Trophoblast cell (in vitro differentiated cells and primary cell): ENCODE results near the gene SOS2.
A peak's percentile ranks its signal among the peaks of the same experiment; 100 is the strongest.

Experiments used
- DNase-seq, 2 donors: peaks; one replicate each; pipeline ENCODE4 v3.0.0-alpha.2; 2016
- H2AFZ ChIP-seq: 2 replicates; pipeline ENCODE4 v1.6.1; 2013; ENCODE audit warnings: low read length, moderate library complexity, mild to moderate bottlenecking; ENCODE audit not compliant: insufficient read depth, poor library complexity
- H2AK5ac ChIP-seq: 2 replicates; pipeline ENCODE4 v1.6.1; 2013; ENCODE audit warnings: mild to moderate bottlenecking, low read length
- H2BK120ac ChIP-seq: 2 replicates; pipeline ENCODE4 v1.6.1; 2013; ENCODE audit warnings: low read length, mild to moderate bottlenecking, moderate library complexity; ENCODE audit not compliant: insufficient read depth, poor library complexity
- H2BK12ac ChIP-seq: 2 replicates; pipeline ENCODE4 v1.6.1; 2013; ENCODE audit warnings: mild to moderate bottlenecking, low read length, moderate library complexity
- H2BK5ac ChIP-seq: 2 replicates; pipeline ENCODE4 v1.6.1; 2013; ENCODE audit warnings: low read length, low read depth, moderate library complexity, mild to moderate bottlenecking; ENCODE audit not compliant: poor library complexity
- H3K14ac ChIP-seq: 2 replicates; pipeline ENCODE4 v1.6.1; 2013; ENCODE audit warnings: mild to moderate bottlenecking, low read length
- H3K18ac ChIP-seq: 2 replicates; pipeline ENCODE4 v1.6.1; 2013; ENCODE audit warnings: mild to moderate bottlenecking, low read length
- H3K23ac ChIP-seq: 2 replicates; pipeline ENCODE4 v1.6.1; 2013; ENCODE audit warnings: low read length
- H3K27ac ChIP-seq: 2 replicates; pipeline ENCODE4 v1.5.1; 2013; ENCODE audit warnings: low read depth, mild to moderate bottlenecking, inconsistent platforms, low read length, moderate library complexity
- H3K27me3 ChIP-seq: 2 replicates; pipeline ENCODE4 v1.6.1; 2013; ENCODE audit warnings: inconsistent platforms, mild to moderate bottlenecking, low read length, moderate library complexity; ENCODE audit not compliant: insufficient read depth
- H3K36me3 ChIP-seq, 2 experiments: 1 replicate in 1 of 2; 2 replicates in 1 of 2; pipeline ENCODE4 v1.6.1; 2013; ENCODE audit warnings: low read length in 2 of 2, mild to moderate bottlenecking in 2 of 2, moderate library complexity in 1 of 2; ENCODE audit not compliant: insufficient read depth in 2 of 2, control insufficient read depth in 1 of 2
- H3K4ac ChIP-seq: 2 replicates; pipeline ENCODE4 v1.6.1; 2013; ENCODE audit warnings: low read depth, mild to moderate bottlenecking, low read length, moderate library complexity
- H3K4me1 ChIP-seq, 2 experiments: 1 replicate in 1 of 2; 2 replicates in 1 of 2; pipeline ENCODE4 v1.6.1; 2013; ENCODE audit warnings: low read length in 2 of 2, mild to moderate bottlenecking in 2 of 2, moderate library complexity in 1 of 2; ENCODE audit not compliant: insufficient read depth in 2 of 2, control insufficient read depth in 1 of 2
- H3K4me2 ChIP-seq: 2 replicates; pipeline ENCODE4 v1.6.1; 2013; ENCODE audit warnings: inconsistent platforms, mild to moderate bottlenecking, low read length, moderate library complexity
- H3K4me3 ChIP-seq: 2 replicates; pipeline ENCODE4 v1.5.1; 2013; ENCODE audit warnings: mild to moderate bottlenecking, low read depth, low read length, inconsistent platforms
- H3K79me1 ChIP-seq: one replicate; pipeline ENCODE4 v1.6.1; 2013; ENCODE audit warnings: low read length
- H3K79me2 ChIP-seq: 2 replicates; pipeline ENCODE4 v1.6.1; 2013; ENCODE audit warnings: low read length, mild to moderate bottlenecking; ENCODE audit not compliant: control insufficient read depth, insufficient read depth, poor library complexity
- H3K9ac ChIP-seq: 2 replicates; pipeline ENCODE4 v1.6.1; 2013; ENCODE audit warnings: mild to moderate bottlenecking, low read length
- H3K9me3 ChIP-seq: 2 replicates; pipeline ENCODE4 v1.6.1; 2013; ENCODE audit warnings: low read depth, mild to moderate bottlenecking, control low read depth, inconsistent platforms, low read length; ENCODE audit not compliant: insufficient read depth
- H4K12ac ChIP-seq: 2 replicates; pipeline ENCODE4 v1.6.1; 2013; ENCODE audit warnings: low read depth, mild to moderate bottlenecking, low read length, moderate library complexity
- H4K8ac ChIP-seq: 2 replicates; pipeline ENCODE4 v1.6.1; 2013; ENCODE audit warnings: low read depth, mild to moderate bottlenecking, low read length, moderate library complexity
- H4K91ac ChIP-seq: one replicate; pipeline ENCODE4 v1.6.1; 2013; ENCODE audit warnings: low read depth, mild to moderate bottlenecking, low read length, moderate library complexity
- WGBS: extraction: QIAGEN DNeasy Blood & Tissue Kit; methylation state at CpG from one replicate; pipeline ENCODE4 v1.1.7; 2013; ENCODE audit warnings: missing lambda C conversion rate; ENCODE audit not compliant: insufficient read length, insufficient coverage; ENCODE audit errors: extremely low coverage; 5-methylcytosine and 5-hydroxymethylcytosine counted together

The SOS2 gene

DNA sequence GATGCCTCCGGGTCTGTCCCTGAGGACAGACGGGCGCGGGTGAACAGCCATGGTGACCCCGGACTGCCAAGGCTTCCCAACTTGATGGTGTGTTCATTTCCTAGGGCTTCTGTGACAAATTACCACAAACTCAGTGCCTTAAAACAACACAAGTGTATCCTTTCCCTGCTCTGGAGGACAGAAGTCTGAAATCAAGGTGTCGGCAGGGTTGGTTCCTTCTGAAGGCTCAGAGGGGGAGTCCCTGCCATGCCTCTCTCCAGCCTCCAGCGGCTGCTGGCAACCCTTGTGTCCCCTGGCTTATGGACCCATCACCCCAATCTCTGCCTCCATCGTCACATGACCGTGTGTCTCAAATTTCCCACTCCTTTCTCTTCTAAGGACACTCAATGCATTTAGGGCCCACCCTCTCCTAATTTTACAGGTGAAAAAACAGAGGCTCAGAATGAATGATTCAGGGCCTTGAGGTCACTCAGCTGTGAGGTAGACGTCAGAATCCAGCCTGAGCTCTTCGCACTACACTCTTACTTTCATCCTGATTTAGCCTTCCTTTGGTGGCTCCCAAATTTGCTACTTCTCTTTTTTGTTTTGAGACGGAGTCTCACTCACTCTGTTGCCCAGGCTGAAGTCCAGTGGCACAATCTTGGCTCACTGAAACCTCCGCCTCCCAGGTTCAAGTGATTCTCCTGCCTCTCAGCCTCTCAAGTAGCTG lies 160.4 kb downstream of the SOS2 start:
- Histone ChIP-seq H2BK120ac (no peak overlapping the region), H2AK5ac (no peak overlapping the region), H3K79me1 (no peaks in the 10 kb centered on the region), H2AFZ (no peak overlapping the region), H4K8ac (no peak overlapping the region), H3K14ac (no peak overlapping the region), H3K4me2 (no peak overlapping the region), H4K12ac (no peak overlapping the region), H3K9me3 (no peaks in the 10 kb centered on the region), H3K9ac (no peak overlapping the region), H3K4me3 (no peak overlapping the region), H2BK12ac (no peak overlapping the region), H3K79me2 (no peaks in the 10 kb centered on the region), H2BK5ac (no peak overlapping the region), H3K27ac (no peak overlapping the region), H3K27me3 (no peaks in the 10 kb centered on the region), H3K4ac (no peak overlapping the region), H3K36me3 (no peaks in the 10 kb centered on the region), H3K18ac (no peak overlapping the region), H3K23ac (no peak overlapping the region), H4K91ac (no peak overlapping the region), H3K4me1 (no peaks in the 10 kb centered on the region)
- no CpG with 5 or more reads among the region's 13 CpGs for WGBS
- no peak for DNase-seq

DNA sequence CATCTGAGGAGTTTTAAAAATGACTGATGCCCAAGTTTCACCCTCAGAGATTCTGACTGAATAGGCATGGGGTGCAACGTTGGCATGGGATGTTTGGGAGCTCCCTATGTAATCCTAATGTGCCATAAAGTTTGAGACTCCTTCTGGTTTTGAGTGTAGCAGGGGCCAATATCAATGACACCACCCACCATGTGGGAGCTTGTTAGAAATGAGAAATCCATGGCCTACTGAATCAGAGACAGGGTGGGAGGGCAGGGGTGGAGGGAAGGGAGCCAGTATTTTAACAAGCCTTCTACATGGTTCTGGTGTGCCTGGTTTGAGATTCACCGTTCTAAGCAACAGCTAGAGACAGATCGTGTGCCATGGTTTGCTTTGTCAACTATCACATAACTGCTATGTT lies 161.1 kb downstream of the SOS2 start:
- H4K91ac ChIP-seq, result no peak overlapping the region

DNA sequence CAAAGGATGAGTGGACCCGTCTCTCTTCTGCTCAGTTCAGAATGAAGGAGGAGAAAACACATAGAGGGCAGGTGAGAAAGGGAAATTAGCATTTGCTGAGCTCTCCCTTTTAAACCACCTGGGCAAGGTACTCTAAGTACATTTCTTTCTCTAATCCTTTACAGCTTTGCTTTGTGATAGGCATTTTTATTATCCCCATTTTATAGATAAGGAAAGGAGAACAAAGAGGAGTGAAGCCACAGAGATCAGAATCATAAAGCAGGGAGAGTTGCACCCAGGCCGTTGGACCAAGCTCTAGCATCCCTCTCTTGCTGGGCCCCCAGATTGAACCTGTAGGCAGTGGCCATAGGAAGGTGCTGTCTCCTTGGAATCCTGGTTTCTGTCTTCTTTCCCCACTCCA lies 162.1 kb downstream of the SOS2 start:
- Histone ChIP-seq H3K27ac (no peak overlapping the region), H2BK5ac (no peak overlapping the region), H2AFZ (no peak overlapping the region), H3K4me3 (no peak overlapping the region), H4K12ac (no peak overlapping the region), H3K4me2 (no peak overlapping the region), H3K36me3 (no peaks in the 10 kb centered on the region), H3K9ac (no peak overlapping the region), H2BK120ac (no peak overlapping the region), H3K4ac (no peak overlapping the region), H3K79me1 (peaks cover 2% of the 10 kb centered on the region), H3K14ac (no peak overlapping the region), H2AK5ac (no peak overlapping the region), H4K91ac (no peak overlapping the region), H3K79me2 (no peaks in the 10 kb centered on the region), H3K4me1 (peaks cover 0 to 2% of the 10 kb centered on the region in 2 experiments), H2BK12ac (peak overlapping the region; percentile 68), H3K23ac (no peak overlapping the region), H3K27me3 (no peaks in the 10 kb centered on the region), H4K8ac (no peak overlapping the region), H3K18ac (no peak overlapping the region), H3K9me3 (no peaks in the 10 kb centered on the region)
- no CpG with 5 or more reads among the region's 2 CpGs for WGBS
- no peak for DNase-seq

More for the DNA sequence above, 161.1 kb downstream of the SOS2 start:
- no peak overlapping the region for H3K9ac ChIP-seq
- H2AK5ac ChIP-seq, result no peak overlapping the region
- H2BK120ac ChIP-seq, result no peak overlapping the region
- H2AFZ ChIP-seq, result no peak overlapping the region
- no peak overlapping the region for H3K4me2 ChIP-seq
- no peaks in the 10 kb centered on the region for H3K79me2 ChIP-seq
- no peaks in the 10 kb centered on the region for H3K4me1 ChIP-seq
- H4K8ac ChIP-seq, result no peak overlapping the region
- no peaks in the 10 kb centered on the region for H3K27me3 ChIP-seq
- no CpG with 5 or more reads among the region's 3 CpGs for WGBS
- no peak overlapping the region for H2BK5ac ChIP-seq
- H3K27ac ChIP-seq, result no peak overlapping the region
- H3K18ac ChIP-seq, result no peak overlapping the region
- no peak overlapping the region for H3K23ac ChIP-seq
- H3K9me3 ChIP-seq, result no peaks in the 10 kb centered on the region
- H2BK12ac ChIP-seq, result no peak overlapping the region
- H3K79me1 ChIP-seq, result no peaks in the 10 kb centered on the region
- H4K12ac ChIP-seq, result no peak overlapping the region
- DNase-seq, result no peak
- H3K4ac ChIP-seq, result no peak overlapping the region
- H3K36me3 ChIP-seq, result no peaks in the 10 kb centered on the region
- H3K14ac ChIP-seq, result no peak overlapping the region
- no peak overlapping the region for H3K4me3 ChIP-seq

GRCh38 chr14:50068496-50068895 lies 162.9 kb downstream of the SOS2 start:
- no peak overlapping the region for H4K8ac ChIP-seq
- no peak overlapping the region for H3K9ac ChIP-seq
- no peak overlapping the region for H4K91ac ChIP-seq
- H3K23ac ChIP-seq, result no peak overlapping the region
- H3K4me3 ChIP-seq, result no peak overlapping the region
- H3K4ac ChIP-seq, result no peak overlapping the region
- H3K79me2 ChIP-seq, result no peaks in the 10 kb centered on the region
- no peak overlapping the region for H2AK5ac ChIP-seq
- DNase-seq, result no peak
- H4K12ac ChIP-seq, result no peak overlapping the region
- no peak overlapping the region for H3K4me2 ChIP-seq
- no peak overlapping the region for H2AFZ ChIP-seq
- WGBS, result no CpG with 5 or more reads among the region's 7 CpGs
- H3K4me1 ChIP-seq, result peaks cover 4 to 10% of the 10 kb centered on the region in 2 experiments
- H2BK12ac ChIP-seq, result no peak overlapping the region
- no peaks in the 10 kb centered on the region for H3K9me3 ChIP-seq
- no peak overlapping the region for H3K14ac ChIP-seq
- H2BK120ac ChIP-seq, result no peak overlapping the region
- peaks cover 9% of the 10 kb centered on the region for H3K79me1 ChIP-seq
- H3K18ac ChIP-seq, result no peak overlapping the region
- no peaks in the 10 kb centered on the region for H3K36me3 ChIP-seq
- no peaks in the 10 kb centered on the region for H3K27me3 ChIP-seq
- no peak overlapping the region for H3K27ac ChIP-seq
- H2BK5ac ChIP-seq, result no peak overlapping the region
